Fibroblast of lung (primary cell): ENCODE data around the gene PKNOX2.

Source experiments
- EZH2 ChIP-seq: IDR thresholded peaks from 2 replicates; pipeline ENCODE4 v1.5.1; 2012; ENCODE audit warnings: low read length, control low read depth, mild to moderate bottlenecking; ENCODE audit errors: missing control alignments
- TF ChIP-seq, protein P1 (sequence below), 2 donors: IDR thresholded peaks in 1 of 2; conservative IDR thresholded peaks in 1 of 2; 1 replicate in 1 of 2; 2 replicates in 1 of 2; pipeline ENCODE4 v1.5.1; 2011 to 2012; ENCODE audit warnings: low read length in 2 of 2, control low read depth in 1 of 2, inconsistent platforms in 1 of 2, low read depth in 1 of 2, mild to moderate bottlenecking in 1 of 2

- TF ChIP-seq, protein P1, sequence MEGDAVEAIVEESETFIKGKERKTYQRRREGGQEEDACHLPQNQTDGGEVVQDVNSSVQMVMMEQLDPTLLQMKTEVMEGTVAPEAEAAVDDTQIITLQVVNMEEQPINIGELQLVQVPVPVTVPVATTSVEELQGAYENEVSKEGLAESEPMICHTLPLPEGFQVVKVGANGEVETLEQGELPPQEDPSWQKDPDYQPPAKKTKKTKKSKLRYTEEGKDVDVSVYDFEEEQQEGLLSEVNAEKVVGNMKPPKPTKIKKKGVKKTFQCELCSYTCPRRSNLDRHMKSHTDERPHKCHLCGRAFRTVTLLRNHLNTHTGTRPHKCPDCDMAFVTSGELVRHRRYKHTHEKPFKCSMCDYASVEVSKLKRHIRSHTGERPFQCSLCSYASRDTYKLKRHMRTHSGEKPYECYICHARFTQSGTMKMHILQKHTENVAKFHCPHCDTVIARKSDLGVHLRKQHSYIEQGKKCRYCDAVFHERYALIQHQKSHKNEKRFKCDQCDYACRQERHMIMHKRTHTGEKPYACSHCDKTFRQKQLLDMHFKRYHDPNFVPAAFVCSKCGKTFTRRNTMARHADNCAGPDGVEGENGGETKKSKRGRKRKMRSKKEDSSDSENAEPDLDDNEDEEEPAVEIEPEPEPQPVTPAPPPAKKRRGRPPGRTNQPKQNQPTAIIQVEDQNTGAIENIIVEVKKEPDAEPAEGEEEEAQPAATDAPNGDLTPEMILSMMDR (conservative IDR thresholded peaks at IDR 0.05 in 1 of 2, IDR thresholded peaks at IDR 0.05 in 1 of 2; ENCODE audit: low read depth in 1 of 2, low read length in 2 of 2): no peak
- TF ChIP-seq EZH2: no peak
Observed at GRCh38 chr11:125245299-125245698, 80.7 kb downstream of the PKNOX2 start.
